HPDE6-E6E7 (cell line): Measurements from ENCODE around the gene PPM1J.

ENCODE experiments used
- DNase-seq: peaks from one replicate; pipeline ENCODE4 v3.0.0; 2011; ENCODE audit warnings: missing footprints; ENCODE audit errors: extremely low spot score

PPM1J gene

GRCh38 chr1:112704934-112705627 is 10.1 kb downstream of the PPM1J start:
- peak; percentile 91 for DNase-seq

- no peak for DNase-seq
These were observed 10.7 kb downstream of the PPM1J start for GRCh38 chr1:112704391-112704933.

DNA sequence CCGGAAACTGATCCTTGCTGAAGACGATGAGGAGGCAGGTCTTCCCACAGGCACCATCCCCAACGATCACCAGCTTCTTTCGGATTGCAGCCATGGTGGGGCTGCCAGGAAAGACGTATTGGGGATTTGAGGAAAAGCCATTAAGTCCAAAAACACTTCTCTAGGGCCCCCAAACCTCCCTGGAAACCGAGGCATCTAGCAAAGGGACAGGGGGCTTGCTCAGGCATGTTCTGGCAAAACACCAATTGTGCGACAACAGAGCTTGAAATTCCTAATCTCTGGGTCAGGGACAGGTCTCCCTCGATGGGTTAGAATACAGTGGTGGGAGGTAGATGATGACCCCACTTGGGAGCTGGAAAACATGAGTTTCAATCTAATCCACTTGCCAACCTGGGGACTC is 11.4 kb downstream of the PPM1J start:
- no peak for DNase-seq

DNA sequence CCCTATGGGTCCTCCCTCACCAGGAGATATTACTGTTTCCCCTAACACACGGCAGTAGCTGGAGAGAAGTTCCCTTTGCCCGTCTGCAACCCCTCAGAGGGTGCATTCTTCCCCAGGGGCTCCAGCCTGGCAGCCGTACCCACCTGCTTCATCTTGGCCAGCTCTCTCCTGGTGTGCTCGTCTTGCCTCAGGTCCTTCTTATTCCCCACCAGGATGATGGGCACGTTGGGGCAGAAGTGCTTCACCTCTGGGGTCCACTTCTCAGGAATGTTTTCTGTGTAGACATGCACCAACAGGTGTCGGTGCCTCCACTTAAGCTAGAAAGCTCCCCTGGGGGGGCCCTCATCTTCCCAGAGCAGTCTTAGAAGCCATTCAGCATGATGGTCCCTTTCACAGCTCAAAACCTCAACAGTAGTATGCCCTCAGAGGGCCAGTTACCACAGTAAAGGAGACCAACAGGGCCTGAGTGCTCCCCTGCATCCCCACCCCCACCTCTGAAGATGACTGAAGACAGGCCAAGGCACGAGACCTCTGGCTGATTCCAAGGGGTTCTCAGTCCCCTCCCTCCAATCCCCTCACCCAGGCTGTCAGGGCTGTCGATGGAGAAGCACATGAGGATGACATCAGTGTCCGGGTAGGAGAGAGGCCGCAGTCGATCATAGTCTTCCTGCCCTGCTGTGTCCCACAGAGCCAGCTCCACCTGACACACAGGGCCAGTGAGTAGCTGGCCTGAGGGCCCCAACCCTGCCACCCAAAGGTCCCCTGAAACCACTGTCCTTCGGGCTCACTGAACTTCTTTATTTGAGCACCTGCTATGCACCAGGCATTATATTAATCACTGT is 12.5 kb downstream of the PPM1J start:
- DNase-seq, result no peak

DNA sequence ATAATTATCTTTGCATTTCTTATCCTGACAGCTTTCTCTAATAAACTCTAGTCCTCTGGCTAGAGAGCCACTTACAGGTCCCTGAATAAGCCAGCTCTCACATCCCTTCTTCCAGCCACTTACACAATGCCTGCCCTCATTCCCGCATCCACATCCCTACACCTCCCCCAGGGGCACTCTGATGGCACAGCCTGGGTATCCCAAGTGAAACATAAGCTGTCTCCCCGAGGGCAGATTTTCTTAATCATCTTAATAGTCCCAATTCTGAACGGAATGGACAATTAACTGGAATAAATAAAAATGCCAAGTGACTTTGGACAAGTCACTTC is 13.1 kb downstream of the PPM1J start:
- no peak for DNase-seq

GRCh38 chr1:112701227-112702066 is 13.7 kb downstream of the PPM1J start:
- DNase-seq, result no peak

DNA sequence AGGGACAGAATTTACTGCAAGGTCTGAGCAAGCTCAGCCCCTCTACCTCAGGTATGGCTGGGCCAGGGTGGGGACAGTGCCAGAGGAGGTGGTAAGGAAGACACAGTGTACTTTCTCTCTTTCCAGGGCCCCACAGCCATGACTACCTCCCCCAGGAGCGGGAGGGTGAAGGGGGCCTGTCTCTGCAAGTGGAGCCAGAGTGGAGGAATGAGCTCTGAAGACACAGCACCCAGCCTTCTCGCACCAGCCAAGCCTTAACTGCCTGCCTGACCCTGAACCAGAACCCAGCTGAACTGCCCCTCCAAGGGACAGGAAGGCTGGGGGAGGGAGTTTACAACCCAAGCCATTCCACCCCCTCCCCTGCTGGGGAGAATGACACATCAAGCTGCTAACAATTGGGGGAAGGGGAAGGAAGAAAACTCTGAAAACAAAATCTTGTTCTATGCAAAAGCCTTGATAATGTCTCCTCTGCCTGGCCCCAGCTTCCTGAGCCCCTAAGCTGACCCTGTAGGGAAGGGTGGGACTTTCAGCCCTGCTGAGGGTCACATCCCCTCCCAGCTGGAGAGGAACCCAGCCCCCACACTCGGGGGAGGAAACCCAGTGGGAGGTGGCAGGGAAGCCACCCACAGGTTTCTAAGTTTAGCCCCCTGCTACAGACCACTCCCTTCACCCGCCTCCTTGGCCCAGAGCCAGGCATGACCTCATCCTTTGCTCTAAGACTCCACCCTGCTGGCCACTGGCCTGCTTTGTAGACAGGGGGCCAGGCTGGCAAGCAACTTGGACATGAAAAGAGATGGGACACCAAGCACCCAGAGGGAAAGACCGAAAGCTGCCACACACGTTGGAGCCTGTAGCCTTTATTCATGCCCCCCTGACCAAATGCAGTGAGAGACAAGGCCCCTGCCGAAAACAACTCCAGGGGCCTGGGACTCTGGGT is 14.6 kb downstream of the PPM1J start:
- peak; percentile 71 for DNase-seq

DNA sequence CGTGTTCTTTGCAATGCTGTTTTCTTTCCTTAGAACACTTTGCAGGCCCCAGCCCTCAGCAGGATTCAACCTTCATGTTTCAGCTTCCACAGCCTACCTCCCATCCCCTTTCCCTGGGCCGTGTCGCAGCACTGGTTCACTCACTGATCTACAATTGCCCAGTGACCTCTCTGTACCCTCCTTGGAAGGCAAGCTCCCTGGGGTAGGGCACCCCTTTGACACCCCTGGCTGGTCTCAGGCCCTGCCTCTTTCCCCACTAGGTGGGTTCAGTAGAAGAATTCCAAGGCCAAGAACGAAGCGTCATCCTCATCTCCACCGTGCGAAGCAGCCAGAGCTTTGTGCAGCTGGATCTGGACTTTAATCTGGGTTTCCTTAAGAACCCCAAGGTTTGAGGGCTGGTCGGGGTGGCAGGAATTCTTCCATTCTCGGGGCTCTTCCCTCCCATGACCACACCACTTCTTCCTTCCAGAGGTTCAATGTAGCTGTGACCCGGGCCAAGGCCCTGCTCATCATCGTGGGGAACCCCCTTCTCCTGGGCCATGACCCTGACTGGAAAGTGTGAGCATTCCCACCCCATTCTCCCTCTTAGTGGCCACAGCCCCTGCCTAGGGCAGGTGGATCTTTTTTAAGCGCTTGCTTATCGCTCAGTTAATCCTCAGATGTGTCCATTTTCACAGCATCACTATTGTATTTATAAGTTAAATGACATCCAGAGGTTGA is 15.5 kb downstream of the PPM1J start:
- no peak for DNase-seq

GRCh38 chr1:112698366-112699310 is 16.5 kb downstream of the PPM1J start:
- no peak for DNase-seq

- no peak for DNase-seq
These were observed 17.3 kb downstream of the PPM1J start for GRCh38 chr1:112697781-112698201.

DNA sequence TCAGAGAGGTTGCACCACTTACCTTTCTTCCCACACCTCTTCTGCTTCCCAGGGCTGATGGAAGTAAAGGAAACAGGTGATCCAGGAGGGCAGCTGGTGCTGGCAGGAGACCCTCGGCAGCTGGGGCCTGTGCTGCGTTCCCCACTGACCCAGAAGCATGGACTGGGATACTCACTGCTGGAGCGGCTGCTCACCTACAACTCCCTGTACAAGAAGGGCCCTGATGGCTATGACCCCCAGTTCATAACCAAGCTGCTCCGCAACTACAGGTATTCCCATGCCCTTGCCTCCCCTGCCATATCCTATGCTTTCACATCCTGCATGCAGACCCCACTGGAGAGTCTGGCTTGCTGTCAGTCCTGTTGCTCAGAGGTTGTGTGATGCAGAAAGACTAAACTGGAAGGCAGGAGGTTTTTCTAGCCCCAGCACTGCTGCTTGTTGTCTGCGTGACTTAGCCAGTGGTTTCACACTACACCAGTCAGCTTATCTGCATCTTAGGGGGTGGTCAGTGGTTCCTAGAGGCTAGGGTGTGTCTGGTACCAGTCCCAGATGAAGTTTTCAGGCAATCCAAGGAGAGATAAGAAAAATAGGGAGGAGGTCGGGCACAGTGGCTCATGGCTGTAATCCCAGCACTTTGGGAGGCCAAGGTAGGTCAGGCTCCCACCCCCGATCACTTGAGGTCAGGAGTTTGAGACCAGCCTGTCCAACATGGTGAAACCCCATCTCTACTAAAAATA is 18.4 kb downstream of the PPM1J start:
- no peak for DNase-seq

GRCh38 chr1:112695276-112695675 is 19.9 kb downstream of the PPM1J start:
- DNase-seq, result no peak

- no peak for DNase-seq
These were observed 20.7 kb downstream of the PPM1J start for GRCh38 chr1:112694363-112694929.

GRCh38 chr1:112693821-112694220 is 21.3 kb downstream of the PPM1J start:
- DNase-seq, result no peak

DNA sequence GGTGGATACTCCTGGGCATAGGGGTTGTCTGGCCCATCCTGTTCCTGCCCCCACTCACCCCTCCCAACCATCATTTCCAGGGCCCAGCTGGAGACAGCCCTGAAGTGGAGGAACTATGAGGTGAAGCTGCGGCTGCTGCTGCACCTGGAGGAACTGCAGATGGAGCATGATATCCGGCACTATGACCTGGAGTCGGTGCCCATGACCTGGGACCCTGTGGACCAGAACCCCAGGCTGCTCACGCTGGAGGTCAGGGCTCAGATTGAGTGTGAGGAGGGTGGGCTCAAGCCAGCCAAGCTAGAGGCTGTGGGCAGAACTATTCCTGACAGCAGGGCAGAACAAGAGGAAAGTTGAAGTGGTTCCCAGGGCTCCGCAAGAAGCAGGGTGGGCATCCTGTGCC is 22.5 kb downstream of the PPM1J start:
- no peak for DNase-seq

DNA sequence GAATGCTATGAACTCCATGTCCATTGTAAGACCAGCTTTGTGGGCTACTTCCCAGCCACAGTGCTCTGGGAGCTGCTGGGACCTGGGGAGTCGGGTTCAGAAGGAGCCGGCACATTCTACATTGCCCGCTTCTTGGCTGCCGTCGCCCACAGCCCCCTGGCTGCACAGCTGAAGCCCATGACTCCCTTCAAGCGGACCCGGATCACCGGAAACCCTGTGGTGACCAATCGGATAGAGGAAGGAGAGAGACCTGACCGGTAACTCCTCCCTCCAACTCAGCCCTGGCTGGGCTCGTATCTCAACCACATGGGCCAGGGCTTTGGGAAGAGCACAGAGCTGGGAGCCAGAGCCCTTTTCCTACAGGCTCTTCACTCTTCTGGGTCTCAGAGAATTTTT is 25.3 kb downstream of the PPM1J start:
- no peak for DNase-seq

GRCh38 chr1:112689196-112689841 is 25.8 kb downstream of the PPM1J start:
- no peak for DNase-seq

DNA sequence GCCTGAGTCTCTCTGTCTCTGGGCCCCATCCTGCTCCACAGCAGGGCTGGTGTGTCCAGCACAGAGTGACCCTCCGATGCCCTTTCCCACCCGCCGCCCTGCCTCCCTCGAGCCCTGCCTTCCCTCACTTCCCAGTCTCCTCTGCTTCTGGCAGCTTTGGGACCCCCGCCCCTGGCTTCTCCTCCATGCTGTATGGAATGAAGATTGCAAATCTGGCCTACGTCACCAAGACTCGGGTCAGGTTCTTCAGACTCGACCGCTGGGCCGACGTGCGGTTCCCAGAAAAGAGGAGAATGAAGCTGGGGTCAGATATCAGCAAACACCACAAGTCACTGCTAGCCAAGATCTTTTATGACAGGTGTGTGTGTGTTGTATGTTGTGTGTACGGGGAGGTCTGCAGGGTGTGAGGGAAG is 26.3 kb downstream of the PPM1J start:
- no peak for DNase-seq
